DOHH2 (cell line): Measurements from ENCODE around the gene TEX9.

Experiments
- H3F3A ChIP-seq: fragments of 200-600 bp; sonication (generic), shearing (Covaris generic); 2 replicates; pipeline ENCODE4 v1.6.0; 2016; ENCODE audit warnings: antibody characterized with exemption, mild to moderate bottlenecking; ENCODE audit not compliant: control insufficient read depth, insufficient read depth
- H3K27ac ChIP-seq: fragments of 200-600 bp; sonication (generic); 2 replicates; pipeline ENCODE4 v1.5.1; 2014; ENCODE audit warnings: low read depth, mild to moderate bottlenecking, low read length, moderate library complexity
- H3K27me3 ChIP-seq: fragments of 200-600 bp; sonication (generic); 2 replicates; pipeline ENCODE4 v1.6.1; 2014; ENCODE audit warnings: mild to moderate bottlenecking, low read length, mixed read lengths; ENCODE audit not compliant: control insufficient read depth
- H3K36me3 ChIP-seq: fragments of 200-600 bp; sonication (generic); 2 replicates; pipeline ENCODE4 v1.6.1; 2014; ENCODE audit warnings: mild to moderate bottlenecking, low read length, moderate library complexity, mixed read lengths; ENCODE audit not compliant: control insufficient read depth
- H3K4me1 ChIP-seq: fragments of 200-600 bp; sonication (generic); 2 replicates; pipeline ENCODE4 v1.6.1; 2014; ENCODE audit warnings: mild to moderate bottlenecking, low read length, mixed read lengths; ENCODE audit not compliant: control insufficient read depth
- H3K4me2 ChIP-seq: fragments of 200-600 bp; sonication (generic); 2 replicates; pipeline ENCODE4 v1.6.0; 2014; ENCODE audit warnings: mild to moderate bottlenecking, low read length, moderate library complexity
- H3K4me3 ChIP-seq: fragments of 200-600 bp; sonication (generic); 2 replicates; pipeline ENCODE4 v1.5.1; 2014; ENCODE audit warnings: mild to moderate bottlenecking, low read length, mixed read lengths
- H3K79me2 ChIP-seq: fragments of 200-600 bp; sonication (generic); 2 replicates; pipeline ENCODE4 v1.6.1; 2014; ENCODE audit warnings: mild to moderate bottlenecking, low read length, mixed read lengths; ENCODE audit not compliant: control insufficient read depth
- H3K9me2 ChIP-seq: fragments of 200-600 bp; sonication (generic); replicated peaks from 2 replicates; pipeline ENCODE4 v1.6.1; 2014; ENCODE audit warnings: mild to moderate bottlenecking, low read length, mixed read lengths; ENCODE audit not compliant: control insufficient read depth
- H3K9me3 ChIP-seq: fragments of 200-600 bp; sonication (generic); 2 replicates; pipeline ENCODE4 v1.6.1; 2014; ENCODE audit warnings: antibody characterized with exemption, low read length, mixed read lengths; ENCODE audit not compliant: control insufficient read depth, insufficient read depth
- H4K20me1 ChIP-seq: fragments of 200-600 bp; sonication (generic); 2 replicates; pipeline ENCODE4 v1.6.0; 2014; ENCODE audit warnings: low read depth, mild to moderate bottlenecking, antibody characterized with exemption, low read length, moderate library complexity; ENCODE audit not compliant: control insufficient read depth, insufficient read depth
- CTCF ChIP-seq: fragments of 200-600 bp; sonication (generic); IDR thresholded peaks from one replicate; pipeline ENCODE4 v1.5.1; 2014; ENCODE audit warnings: antibody characterized with exemption, mild to moderate bottlenecking, low read depth, low read length; ENCODE audit not compliant: poor library complexity, severe bottlenecking
- EZH2phosphoT487 ChIP-seq: fragments of 200-600 bp; sonication (generic); IDR thresholded peaks from 2 replicates; pipeline ENCODE4 v1.6.1; 2017; ENCODE audit warnings: borderline replicate concordance, mild to moderate bottlenecking, antibody characterized with exemption, low read length, moderate library complexity, mixed read lengths

The TEX9 gene

GRCh38 chr15:56459096-56459495 is 93.9 kb downstream of the TEX9 start:
- Histone ChIP-seq H3F3A (peaks cover 7% of the 10 kb centered on the region; the same call in 1 of the 2 replicates), H3K9me2 (no peaks in the 10 kb centered on the region), H3K79me2 (no peaks in the 10 kb centered on the region), H3K4me3 (no peak overlapping the region), H3K27ac (no peak overlapping the region), H4K20me1 (no peaks in the 10 kb centered on the region), H3K4me2 (no peak overlapping the region), H3K36me3 (peaks cover 13% of the 10 kb centered on the region), H3K27me3 (no peaks in the 10 kb centered on the region), H3K4me1 (peaks cover 15% of the 10 kb centered on the region), H3K9me3 (no peaks in the 10 kb centered on the region)
- TF ChIP-seq EZH2phosphoT487 = no peak
- TF ChIP-seq CTCF = no peak

GRCh38 chr15:56460071-56460470 is 94.8 kb downstream of the TEX9 start:
- H3F3A ChIP-seq = peaks cover 7% of the 10 kb centered on the region; the same call in 1 of the 2 replicates
- peaks cover 21% of the 10 kb centered on the region for H3K4me1 ChIP-seq
- H3K4me2 ChIP-seq = no peak overlapping the region
- peaks cover 13% of the 10 kb centered on the region for H3K36me3 ChIP-seq
- H3K27me3 ChIP-seq = no peaks in the 10 kb centered on the region
- H3K4me3 ChIP-seq = no peak overlapping the region
- no peaks in the 10 kb centered on the region for H3K9me3 ChIP-seq
- no peaks in the 10 kb centered on the region for H4K20me1 ChIP-seq
- H3K9me2 ChIP-seq = no peaks in the 10 kb centered on the region
- H3K79me2 ChIP-seq = no peaks in the 10 kb centered on the region
- no peak for TF ChIP-seq EZH2phosphoT487
- TF ChIP-seq CTCF = no peak
- no peak overlapping the region for H3K27ac ChIP-seq

GRCh38 chr15:56460947-56461346 is 95.7 kb downstream of the TEX9 start:
- Histone ChIP-seq H3K79me2 (no peaks in the 10 kb centered on the region), H3K36me3 (peaks cover 13% of the 10 kb centered on the region), H3K4me2 (no peak overlapping the region), H3K4me3 (no peak overlapping the region), H3K27me3 (no peaks in the 10 kb centered on the region), H3K9me2 (no peaks in the 10 kb centered on the region), H3K27ac (no peak overlapping the region), H3K4me1 (peaks cover 30% of the 10 kb centered on the region), H3K9me3 (no peaks in the 10 kb centered on the region), H4K20me1 (no peaks in the 10 kb centered on the region), H3F3A (peaks cover 7% of the 10 kb centered on the region; the same call in 1 of the 2 replicates)
- TF ChIP-seq EZH2phosphoT487 = no peak
- TF ChIP-seq CTCF = no peak

DNA sequence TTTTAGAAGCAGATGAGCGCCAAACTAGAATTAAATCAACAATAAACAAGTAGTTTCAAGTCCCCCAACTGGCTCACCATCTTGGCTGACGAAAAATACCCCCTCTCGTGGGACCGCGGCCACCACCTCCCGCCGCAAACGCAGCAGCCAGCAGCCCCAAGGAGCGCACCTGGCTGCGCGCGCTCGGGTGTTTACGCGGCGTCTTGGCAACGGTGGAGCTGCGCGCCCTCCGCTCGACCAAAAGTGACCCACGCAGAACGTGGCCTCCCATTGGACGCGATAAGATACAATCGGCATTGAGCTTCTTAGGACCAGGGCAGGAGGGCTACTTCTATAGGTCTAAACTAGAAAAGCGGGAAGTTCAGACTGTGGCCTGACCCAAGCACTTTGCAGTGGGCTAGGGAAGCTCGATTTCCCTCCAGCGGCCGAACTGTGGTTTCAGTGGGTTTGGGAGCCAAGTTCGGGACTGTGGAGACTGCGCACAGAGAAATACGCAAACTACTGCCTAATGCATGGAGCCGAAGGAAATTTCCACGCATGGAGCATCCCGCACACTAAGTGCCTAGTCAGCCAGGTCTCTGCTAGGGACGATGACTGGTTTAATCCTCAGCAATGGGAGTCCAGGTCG is 99.8 kb downstream of the TEX9 start, which contains the start of gene MNS1:
MNS1 (minus strand) TSS at position 245 of the 628 bp plus-strand sequence; CDS start at position 80, 165 bp downstream.
- no peaks in the 10 kb centered on the region for H3K9me2 ChIP-seq
- H3F3A ChIP-seq = peaks cover 11% of the 10 kb centered on the region
- H3K79me2 ChIP-seq = no peaks in the 10 kb centered on the region
- H3K9me3 ChIP-seq = no peaks in the 10 kb centered on the region
- peaks cover 44% of the 10 kb centered on the region for H3K4me1 ChIP-seq
- peak within 1 kb of the TSS; percentile 56 for H3K27ac ChIP-seq
- no peak for TF ChIP-seq CTCF
- TF ChIP-seq EZH2phosphoT487 = no peak
- peaks cover 3% of the 10 kb centered on the region; the same call in 1 of the 2 replicates for H3K36me3 ChIP-seq
- no peaks in the 10 kb centered on the region for H4K20me1 ChIP-seq
- peak within 1 kb of the TSS; percentile 83 for H3K4me3 ChIP-seq
- no peaks in the 10 kb centered on the region for H3K27me3 ChIP-seq
- H3K4me2 ChIP-seq = peak within 1 kb of the TSS; percentile 84
